KMS-11 (cell line): ENCODE measurements around the gene TRAPPC6A.

ENCODE experiments used
- H2AFZ ChIP-seq: fragments of 200-600 bp; sonication (generic); 2 replicates; pipeline ENCODE4 v1.6.1; 2016; ENCODE audit warnings: antibody characterized with exemption, mixed run types, low read depth
- H3K27ac ChIP-seq: fragments of 200-600 bp; sonication (generic); 2 replicates; pipeline ENCODE4 v1.6.1; 2016; ENCODE audit warnings: mild to moderate bottlenecking, mixed run types
- H3K27me3 ChIP-seq: fragments of 200-600 bp; sonication (generic); 2 replicates; pipeline ENCODE4 v1.6.1; 2017; ENCODE audit warnings: mild to moderate bottlenecking, low read depth, mixed run types, moderate library complexity; ENCODE audit not compliant: insufficient read depth
- H3K36me3 ChIP-seq: fragments of 200-600 bp; sonication (generic); 2 replicates; pipeline ENCODE4 v1.6.1; 2017; ENCODE audit warnings: mild to moderate bottlenecking, mixed run types; ENCODE audit not compliant: insufficient read depth
- H3K4me1 ChIP-seq: fragments of 200-600 bp; sonication (generic); 2 replicates; pipeline ENCODE4 v1.6.1; 2016; ENCODE audit warnings: mild to moderate bottlenecking, low read depth, mixed run types; ENCODE audit not compliant: poor library complexity, severe bottlenecking
- H3K4me2 ChIP-seq: fragments of 200-600 bp; sonication (generic); 2 replicates; pipeline ENCODE4 v1.7.0; 2016; ENCODE audit warnings: mild to moderate bottlenecking, mixed run types
- H3K4me3 ChIP-seq: fragments of 200-600 bp; sonication (generic); IDR thresholded peaks from 2 replicates; pipeline ENCODE4 v1.6.1; 2017; ENCODE audit warnings: low read depth, low read length, mixed read lengths; ENCODE audit not compliant: insufficient read depth
- H3K79me2 ChIP-seq: fragments of 200-600 bp; sonication (generic); 2 replicates; pipeline ENCODE4 v1.6.1; 2016; ENCODE audit warnings: low read depth, mixed run types; ENCODE audit not compliant: insufficient read depth
- H3K9ac ChIP-seq: fragments of 200-600 bp; sonication (generic); 2 replicates; pipeline ENCODE4 v1.6.1; 2016; ENCODE audit warnings: mild to moderate bottlenecking, mixed run types
- H4K20me1 ChIP-seq: fragments of 200-600 bp; sonication (generic); 2 replicates; pipeline ENCODE4 v1.6.1; 2016; ENCODE audit warnings: mild to moderate bottlenecking, mixed run types; ENCODE audit not compliant: insufficient read depth
- TF ChIP-seq, protein P1 (sequence below): fragments of 200-600 bp; sonication (generic); conservative IDR thresholded peaks from 2 replicates; pipeline ENCODE4 v1.6.1; 2017; ENCODE audit warnings: low read depth, mild to moderate bottlenecking, antibody characterized with exemption, low read length, moderate library complexity, mixed read lengths

TRAPPC6A gene

DNA sequence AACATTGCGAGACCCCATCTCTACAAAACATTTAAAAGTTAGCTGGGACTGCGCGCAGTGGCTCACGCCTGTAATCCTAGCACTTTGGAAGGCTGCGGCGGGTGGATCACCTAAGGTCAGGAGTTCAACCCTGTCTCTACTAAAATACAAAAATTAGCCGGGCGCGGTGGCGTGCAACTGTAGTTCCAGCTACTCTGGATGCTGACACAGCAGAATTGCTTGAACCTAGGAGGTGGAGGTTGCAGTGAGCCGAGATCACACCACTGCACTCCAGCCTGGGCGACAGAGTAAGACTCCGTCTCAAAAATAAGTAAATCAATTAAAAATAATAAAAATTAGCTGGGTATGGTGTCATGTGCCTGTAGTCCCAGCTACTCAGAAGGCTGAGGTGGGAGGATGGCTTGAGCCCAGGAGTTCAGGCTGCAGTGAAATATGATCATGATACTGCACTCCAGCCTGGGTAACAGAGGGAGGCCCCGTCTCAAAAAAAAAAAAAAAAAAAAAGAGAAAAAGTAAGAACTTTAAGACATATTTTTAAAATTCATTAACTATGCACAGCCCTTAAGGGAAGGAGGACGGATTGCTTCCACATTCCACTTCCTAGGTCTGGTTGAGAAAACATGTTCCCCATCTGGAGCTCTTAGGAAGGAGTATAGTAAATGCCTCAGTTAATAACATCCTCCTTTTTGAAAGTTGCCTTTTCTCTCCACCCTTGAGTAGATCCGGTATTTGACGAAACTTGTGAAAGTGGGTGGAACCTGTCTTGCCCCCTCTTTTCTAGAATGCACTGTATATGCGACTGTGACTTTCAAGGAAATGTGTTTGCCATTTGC, 41.1 kb upstream of the TRAPPC6A start:
- no peaks in the 10 kb centered on the region for H4K20me1 ChIP-seq
- H3K4me3 ChIP-seq = no peak overlapping the region
- H3K27ac ChIP-seq = no peak overlapping the region
- no peak overlapping the region for H3K4me2 ChIP-seq
- no peak overlapping the region for H2AFZ ChIP-seq
- no peaks in the 10 kb centered on the region for H3K36me3 ChIP-seq
- no peaks in the 10 kb centered on the region for H3K79me2 ChIP-seq
- no peaks in the 10 kb centered on the region for H3K4me1 ChIP-seq
- H3K27me3 ChIP-seq = peaks cover 14% of the 10 kb centered on the region; the same call in 1 of the 2 replicates
- TF ChIP-seq, protein P1, sequence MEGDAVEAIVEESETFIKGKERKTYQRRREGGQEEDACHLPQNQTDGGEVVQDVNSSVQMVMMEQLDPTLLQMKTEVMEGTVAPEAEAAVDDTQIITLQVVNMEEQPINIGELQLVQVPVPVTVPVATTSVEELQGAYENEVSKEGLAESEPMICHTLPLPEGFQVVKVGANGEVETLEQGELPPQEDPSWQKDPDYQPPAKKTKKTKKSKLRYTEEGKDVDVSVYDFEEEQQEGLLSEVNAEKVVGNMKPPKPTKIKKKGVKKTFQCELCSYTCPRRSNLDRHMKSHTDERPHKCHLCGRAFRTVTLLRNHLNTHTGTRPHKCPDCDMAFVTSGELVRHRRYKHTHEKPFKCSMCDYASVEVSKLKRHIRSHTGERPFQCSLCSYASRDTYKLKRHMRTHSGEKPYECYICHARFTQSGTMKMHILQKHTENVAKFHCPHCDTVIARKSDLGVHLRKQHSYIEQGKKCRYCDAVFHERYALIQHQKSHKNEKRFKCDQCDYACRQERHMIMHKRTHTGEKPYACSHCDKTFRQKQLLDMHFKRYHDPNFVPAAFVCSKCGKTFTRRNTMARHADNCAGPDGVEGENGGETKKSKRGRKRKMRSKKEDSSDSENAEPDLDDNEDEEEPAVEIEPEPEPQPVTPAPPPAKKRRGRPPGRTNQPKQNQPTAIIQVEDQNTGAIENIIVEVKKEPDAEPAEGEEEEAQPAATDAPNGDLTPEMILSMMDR = no peak
- no peak overlapping the region for H3K9ac ChIP-seq

DNA sequence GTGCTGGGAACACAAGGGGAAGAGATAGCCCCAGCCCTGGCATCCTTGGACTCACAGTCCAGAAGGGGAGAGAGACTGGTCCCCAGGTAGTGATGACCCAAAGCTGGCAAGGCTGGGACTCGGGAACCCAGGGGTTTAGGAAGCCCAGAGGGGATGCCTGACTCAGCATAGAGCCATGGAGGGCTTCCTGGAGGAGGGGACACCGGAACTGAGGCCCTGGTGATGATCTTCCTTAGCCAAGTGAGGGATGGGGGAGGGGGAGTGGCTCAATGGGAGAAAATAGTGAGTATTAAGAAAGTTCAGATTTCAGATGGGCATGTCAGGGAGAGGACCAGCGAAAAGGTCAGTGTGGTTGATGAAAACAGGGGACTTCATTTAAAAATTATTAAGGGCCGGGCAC, 40.4 kb upstream of the TRAPPC6A start:
- Histone ChIP-seq H3K36me3 (no peaks in the 10 kb centered on the region), H3K79me2 (no peaks in the 10 kb centered on the region), H2AFZ (no peak overlapping the region), H4K20me1 (no peaks in the 10 kb centered on the region), H3K9ac (no peak overlapping the region), H3K27me3 (peaks cover 14% of the 10 kb centered on the region; the same call in 1 of the 2 replicates), H3K27ac (no peak overlapping the region), H3K4me3 (no peak overlapping the region), H3K4me1 (no peaks in the 10 kb centered on the region), H3K4me2 (no peak overlapping the region)
- TF ChIP-seq, protein P1 = no peak

DNA sequence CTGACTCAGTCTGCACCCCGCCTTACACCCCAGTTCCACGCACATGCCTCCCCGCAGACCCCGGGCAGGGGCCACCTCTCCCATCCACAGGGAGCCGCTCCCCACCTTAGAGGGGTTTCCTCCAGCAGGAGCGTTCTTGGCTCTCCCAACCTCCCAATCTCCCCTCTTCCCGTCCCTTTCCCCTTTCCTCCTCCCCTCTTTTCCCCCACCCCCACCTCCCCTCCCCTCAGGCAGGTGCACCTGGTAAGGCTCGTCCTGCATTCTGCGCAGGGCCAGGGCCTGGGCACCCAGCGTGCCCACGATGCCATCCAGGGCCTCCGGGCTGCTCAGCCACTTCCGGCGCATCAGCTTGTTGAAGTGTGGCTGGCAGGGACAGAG, 39.9 kb upstream of the TRAPPC6A start:
- Histone ChIP-seq H2AFZ (no peak overlapping the region), H3K4me3 (no peak overlapping the region), H3K27ac (no peak overlapping the region), H3K9ac (no peak overlapping the region), H3K27me3 (peaks cover 14% of the 10 kb centered on the region; the same call in 1 of the 2 replicates), H3K36me3 (no peaks in the 10 kb centered on the region), H4K20me1 (no peaks in the 10 kb centered on the region), H3K4me2 (no peak overlapping the region), H3K4me1 (no peaks in the 10 kb centered on the region), H3K79me2 (no peaks in the 10 kb centered on the region)
- TF ChIP-seq, protein P1 = no peak

DNA sequence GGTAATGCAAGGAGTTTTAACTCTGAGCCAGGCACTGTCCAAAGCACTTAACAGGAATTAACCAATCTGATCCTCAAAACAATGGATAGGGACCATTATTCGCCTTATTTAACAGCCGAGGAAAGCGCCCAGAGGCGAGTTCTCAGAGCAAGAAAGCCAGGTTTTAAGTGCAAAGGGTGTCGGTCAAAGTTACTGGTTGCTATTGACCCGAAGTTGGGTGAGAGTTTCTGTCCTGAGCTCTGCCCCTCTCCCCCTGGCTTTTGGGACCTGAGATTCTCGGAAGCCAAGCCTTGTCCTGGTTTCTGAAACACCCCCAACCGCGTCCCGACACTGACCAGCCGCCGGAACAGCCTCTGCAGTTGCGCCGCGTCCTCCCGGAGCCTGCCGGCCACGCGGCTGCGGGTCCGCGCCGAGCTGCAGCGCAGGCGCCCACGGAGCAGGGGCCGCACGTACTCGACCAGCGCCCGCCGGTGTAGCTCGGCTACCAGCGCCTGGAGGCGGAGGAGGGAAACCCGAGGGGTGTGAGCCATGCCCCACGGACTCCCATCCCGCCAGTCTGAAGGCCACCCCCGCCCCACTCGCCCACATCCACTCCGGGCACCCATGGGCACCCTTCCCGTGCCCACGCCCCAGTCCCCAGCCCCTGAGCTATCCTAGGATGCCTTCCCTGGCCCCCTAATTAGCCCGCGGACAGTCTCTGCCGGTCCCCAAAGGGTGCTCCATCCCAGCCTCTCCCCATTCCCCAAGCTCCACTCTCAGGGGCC, 39.3 kb upstream of the TRAPPC6A start:
- H3K36me3 ChIP-seq = no peaks in the 10 kb centered on the region
- H3K4me3 ChIP-seq = no peak overlapping the region
- no peaks in the 10 kb centered on the region for H3K4me1 ChIP-seq
- H2AFZ ChIP-seq = no peak overlapping the region
- no peaks in the 10 kb centered on the region for H3K79me2 ChIP-seq
- H3K9ac ChIP-seq = no peak overlapping the region
- no peak overlapping the region for H3K27ac ChIP-seq
- no peak overlapping the region for H3K4me2 ChIP-seq
- TF ChIP-seq, protein P1 = no peak
- H4K20me1 ChIP-seq = no peaks in the 10 kb centered on the region
- H3K27me3 ChIP-seq = peaks cover 14% of the 10 kb centered on the region; the same call in 1 of the 2 replicates
